ENCODE data around the gene GIMAP5. TPM values are rescaled to one million over a fixed set of nuclear protein-coding genes. Genes with fewer than 3 reads are reported as not detected.

Gene GIMAP5
- total RNA-seq, 1 donor from 2014 or later = 0.14 TPM

DNA sequence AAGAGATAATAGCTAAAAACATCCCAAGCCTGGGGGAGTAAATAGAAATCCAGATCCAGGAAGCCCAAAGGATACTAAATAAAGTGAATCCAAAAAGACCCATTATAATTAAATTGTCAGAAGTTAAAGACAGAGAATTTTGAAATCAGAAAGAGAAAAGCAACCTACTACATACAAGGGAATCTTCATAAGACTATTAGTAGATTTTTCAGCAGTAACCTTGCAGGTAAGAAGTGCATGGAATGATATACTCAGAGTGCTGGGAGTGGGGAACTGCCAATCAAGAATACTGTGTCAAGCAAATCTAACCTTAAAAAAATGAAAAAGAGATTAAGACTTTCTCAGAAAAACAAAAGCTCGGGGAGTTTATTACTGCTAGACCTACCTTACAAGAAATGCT lies 34.0 kb upstream of the GIMAP5 start:
- Histone ChIP-seq H3K4me1 (ENCODE audit: insufficient read depth, low read length) (no peaks in the 10 kb centered on the region), H3K4me3 (ENCODE audit: insufficient read depth, low read depth, low read length) (no peak overlapping the region), H3K27ac (ENCODE audit: low read depth, low read length) (no peak overlapping the region), H2AFZ (ENCODE audit: low read depth, low read length) (no peak overlapping the region), H3K4me2 (ENCODE audit: low read length) (no peak overlapping the region), H3K79me2 (ENCODE audit: insufficient read depth, low read length) (no peaks in the 10 kb centered on the region), H3K9me3 (ENCODE audit: insufficient read depth, low read depth, low read length) (no peaks in the 10 kb centered on the region), H4K20me1 (ENCODE audit: insufficient read depth, low read length) (no peaks in the 10 kb centered on the region), H3K9ac (ENCODE audit: low read length) (no peak overlapping the region), H3K27me3 (ENCODE audit: insufficient read depth, low read length) (no peaks in the 10 kb centered on the region), H3K36me3 (ENCODE audit: insufficient read depth, low read length) (no peaks in the 10 kb centered on the region)
- Mint-ChIP-seq H3K27me3 (ENCODE audit: low read depth, unreplicated experiment) (peaks cover 3% of the 10 kb centered on the region), H3K27ac (ENCODE audit: unreplicated experiment) (no peak overlapping the region), H3K4me3 (ENCODE audit: unreplicated experiment) (no peak overlapping the region), H3K4me1 (ENCODE audit: low read depth, unreplicated experiment) (no peaks in the 10 kb centered on the region), H3K9me3 (ENCODE audit: unreplicated experiment) (peaks cover 22% of the 10 kb centered on the region), H3K36me3 (ENCODE audit: low read depth, unreplicated experiment) (no peaks in the 10 kb centered on the region)
- TF ChIP-seq EZH2 (IDR thresholded peaks at IDR 0.05; ENCODE audit: insufficient read depth, low read length) = no peak
- DNase-seq (ENCODE audit: low read depth) (no peak), FAIRE-seq (no peak)

- no peak overlapping the region for H2AFZ ChIP-seq (ENCODE audit: low read depth, low read length)
- Mint-ChIP-seq H3K27me3 (ENCODE audit: low read depth, unreplicated experiment) (peaks cover 35% of the 10 kb centered on the region), H3K9me3 (ENCODE audit: unreplicated experiment) (peaks cover 7% of the 10 kb centered on the region)
Observed at GRCh38 chr7:150715293-150715692, 21.9 kb upstream of the GIMAP5 start.

GRCh38 chr7:150715738-150716137 lies 21.5 kb upstream of the GIMAP5 start:
- H3K27me3 ChIP-seq (ENCODE audit: insufficient read depth, low read length) = no peaks in the 10 kb centered on the region
- no peak for DNase-seq (ENCODE audit: low read depth)
- no peak overlapping the region for H3K4me2 ChIP-seq (ENCODE audit: low read length)
- Mint-ChIP-seq H3K27ac (ENCODE audit: unreplicated experiment) (no peak overlapping the region), H3K36me3 (ENCODE audit: low read depth, unreplicated experiment) (no peaks in the 10 kb centered on the region), H3K4me3 (ENCODE audit: unreplicated experiment) (no peak overlapping the region), H3K27me3 (ENCODE audit: low read depth, unreplicated experiment) (peaks cover 35% of the 10 kb centered on the region), H3K9me3 (ENCODE audit: unreplicated experiment) (peaks cover 7% of the 10 kb centered on the region), H3K4me1 (ENCODE audit: low read depth, unreplicated experiment) (no peaks in the 10 kb centered on the region)
- no peak overlapping the region for H3K9ac ChIP-seq (ENCODE audit: low read length)
- no peak overlapping the region for H3K4me3 ChIP-seq (ENCODE audit: insufficient read depth, low read depth, low read length)
- no peaks in the 10 kb centered on the region for H4K20me1 ChIP-seq (ENCODE audit: insufficient read depth, low read length)
- TF ChIP-seq EZH2 (IDR thresholded peaks at IDR 0.05; ENCODE audit: insufficient read depth, low read length) = no peak
- TF ChIP-seq, protein P1, sequence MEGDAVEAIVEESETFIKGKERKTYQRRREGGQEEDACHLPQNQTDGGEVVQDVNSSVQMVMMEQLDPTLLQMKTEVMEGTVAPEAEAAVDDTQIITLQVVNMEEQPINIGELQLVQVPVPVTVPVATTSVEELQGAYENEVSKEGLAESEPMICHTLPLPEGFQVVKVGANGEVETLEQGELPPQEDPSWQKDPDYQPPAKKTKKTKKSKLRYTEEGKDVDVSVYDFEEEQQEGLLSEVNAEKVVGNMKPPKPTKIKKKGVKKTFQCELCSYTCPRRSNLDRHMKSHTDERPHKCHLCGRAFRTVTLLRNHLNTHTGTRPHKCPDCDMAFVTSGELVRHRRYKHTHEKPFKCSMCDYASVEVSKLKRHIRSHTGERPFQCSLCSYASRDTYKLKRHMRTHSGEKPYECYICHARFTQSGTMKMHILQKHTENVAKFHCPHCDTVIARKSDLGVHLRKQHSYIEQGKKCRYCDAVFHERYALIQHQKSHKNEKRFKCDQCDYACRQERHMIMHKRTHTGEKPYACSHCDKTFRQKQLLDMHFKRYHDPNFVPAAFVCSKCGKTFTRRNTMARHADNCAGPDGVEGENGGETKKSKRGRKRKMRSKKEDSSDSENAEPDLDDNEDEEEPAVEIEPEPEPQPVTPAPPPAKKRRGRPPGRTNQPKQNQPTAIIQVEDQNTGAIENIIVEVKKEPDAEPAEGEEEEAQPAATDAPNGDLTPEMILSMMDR (IDR thresholded peaks at IDR 0.05; ENCODE audit: insufficient read depth, low read depth, low read length) = no peak
- FAIRE-seq = no peak
- no peak overlapping the region for H2AFZ ChIP-seq (ENCODE audit: low read depth, low read length)
- H3K79me2 ChIP-seq (ENCODE audit: insufficient read depth, low read length) = no peaks in the 10 kb centered on the region
- no peaks in the 10 kb centered on the region for H3K36me3 ChIP-seq (ENCODE audit: insufficient read depth, low read length)
- no peaks in the 10 kb centered on the region for H3K4me1 ChIP-seq (ENCODE audit: insufficient read depth, low read length)
- H3K9me3 ChIP-seq (ENCODE audit: insufficient read depth, low read depth, low read length) = no peaks in the 10 kb centered on the region
- no peak overlapping the region for H3K27ac ChIP-seq (ENCODE audit: low read depth, low read length)

More at GRCh38 chr7:150715293-150715692, 21.9 kb upstream of the GIMAP5 start:
- H3K9me3 ChIP-seq (ENCODE audit: insufficient read depth, low read depth, low read length) = no peaks in the 10 kb centered on the region
- H3K4me2 ChIP-seq (ENCODE audit: low read length) = no peak overlapping the region
- no peaks in the 10 kb centered on the region for H3K27me3 ChIP-seq (ENCODE audit: insufficient read depth, low read length)
- H3K27ac ChIP-seq (ENCODE audit: low read depth, low read length) = no peak overlapping the region
- Mint-ChIP-seq H3K4me3 (ENCODE audit: unreplicated experiment) (no peak overlapping the region), H3K27ac (ENCODE audit: unreplicated experiment) (no peak overlapping the region), H3K4me1 (ENCODE audit: low read depth, unreplicated experiment) (no peaks in the 10 kb centered on the region), H3K36me3 (ENCODE audit: low read depth, unreplicated experiment) (no peaks in the 10 kb centered on the region)
- no peaks in the 10 kb centered on the region for H3K36me3 ChIP-seq (ENCODE audit: insufficient read depth, low read length)
- no peak for DNase-seq (ENCODE audit: low read depth)
- no peaks in the 10 kb centered on the region for H4K20me1 ChIP-seq (ENCODE audit: insufficient read depth, low read length)
- H3K4me3 ChIP-seq (ENCODE audit: insufficient read depth, low read depth, low read length) = no peak overlapping the region
- TF ChIP-seq, protein P1 (IDR thresholded peaks at IDR 0.05; ENCODE audit: insufficient read depth, low read depth, low read length) = no peak
- no peak for TF ChIP-seq EZH2 (IDR thresholded peaks at IDR 0.05; ENCODE audit: insufficient read depth, low read length)
- no peaks in the 10 kb centered on the region for H3K4me1 ChIP-seq (ENCODE audit: insufficient read depth, low read length)
- H3K79me2 ChIP-seq (ENCODE audit: insufficient read depth, low read length) = no peaks in the 10 kb centered on the region
- H3K9ac ChIP-seq (ENCODE audit: low read length) = no peak overlapping the region
- FAIRE-seq = no peak
